Measurements from ENCODE around the gene KMT2B. TPM values are rescaled to one million over a fixed set of nuclear protein-coding genes. Genes with fewer than 3 reads are reported as not detected.

The KMT2B gene
- total and polyA plus RNA-seq, 9 of the 15 experiments (the other 6 are each of a cell fraction or from before 2014, with no cell fraction given) = 0.63 to 43.9 (median 8.1) TPM

GRCh38 chr19:35671818-35672217 is 46.0 kb upstream of the KMT2B start (continued):
- TF ChIP-seq MAX (CRISPR knock-in tag; IDR thresholded peaks at IDR 0.05) (peak; percentile 51; the same call in 1 of the 2 replicates), CHD2 (IDR thresholded peaks at IDR 0.05; ENCODE audit: low read depth, low read length) (no peak), TEAD2 (tag; IDR thresholded peaks at IDR 0.05) (peak; percentile 64; the same call in 1 of the 2 replicates), CREB3 (tag; conservative IDR thresholded peaks at IDR 0.05; ENCODE audit: low read depth) (0 out of 2 replicates have a peak, but pooled peaks have one; percentile 23), RCOR1 (IDR thresholded peaks at IDR 0.05; ENCODE audit: borderline replicate concordance in 1 of 2, low read depth in 2 of 2, low read length in 2 of 2) (peak; percentile 62 to 84; a peak in 3 of 4 replicates), STAT5A (IDR thresholded peaks at IDR 0.05; ENCODE audit: borderline replicate concordance, low read length) (peak; percentile 85), ZBTB2 (IDR thresholded peaks at IDR 0.05) (no peak), CREB1 (IDR thresholded peaks at IDR 0.05) (peak; percentile 41; the same call in 1 of the 2 replicates), CREB1 (CRISPR knock-in tag; IDR thresholded peaks at IDR 0.05) (no peak), CEBPG (CRISPR knock-in tag; IDR thresholded peaks at IDR 0.05) (peak; percentile 91), CEBPG (tag; conservative IDR thresholded peaks at IDR 0.05 in 1 of 2, IDR thresholded peaks at IDR 0.05 in 1 of 2) (peak; percentile 91 to 96), BHLHE40 (IDR thresholded peaks at IDR 0.05; ENCODE audit: low read length) (peak; percentile 82), ZC3H4 (CRISPR knock-in tag; IDR thresholded peaks at IDR 0.05; ENCODE audit: borderline replicate concordance) (no peak), MEIS2 (IDR thresholded peaks at IDR 0.05; ENCODE audit: partially characterized antibody) (peak; percentile 79), DACH1 (IDR thresholded peaks at IDR 0.05; ENCODE audit: partially characterized antibody) (no peak), MNT (conservative IDR thresholded peaks at IDR 0.05) (peak; percentile 72 to 81), NRF1 (conservative IDR thresholded peaks at IDR 0.05 in 1 of 2, IDR thresholded peaks at IDR 0.05 in 1 of 2) (peak; percentile 39 to 56; a peak in 3 of 4 replicates), XRCC3 (IDR thresholded peaks at IDR 0.05) (no peak), SNRNP70 (optimal IDR thresholded peaks at IDR 0.05; ENCODE audit: low read depth, low read length) (no peak), NBN (IDR thresholded peaks at IDR 0.05; ENCODE audit: low read depth) (peak; percentile 56; the same call in 1 of the 2 replicates), TAL1 (IDR thresholded peaks at IDR 0.05) (peak; percentile 93), LEF1 (IDR thresholded peaks at IDR 0.05) (peak; percentile 81), KLF16 (IDR thresholded peaks at IDR 0.05) (peak; percentile 74; the same call in 1 of the 2 replicates), MYC (IDR thresholded peaks at IDR 0.05; ENCODE audit: low read depth, low read length) (peak; percentile 54; the same call in 1 of the 2 replicates), MYC (CRISPR knock-in tag; IDR thresholded peaks at IDR 0.05; ENCODE audit: borderline replicate concordance, low read depth) (no peak), PKNOX1 (IDR thresholded peaks at IDR 0.05) (peak; percentile 59)

All from K562 (cell line).